ENCODE data around the gene CRAT. TPM values are rescaled to one million over a fixed set of nuclear protein-coding genes. Genes with fewer than 3 reads are reported as not detected.

Gene CRAT
- total RNA-seq, 4 donors from 2014 or later, result 59.6 to 91.2 (median 67.5) TPM

DNA sequence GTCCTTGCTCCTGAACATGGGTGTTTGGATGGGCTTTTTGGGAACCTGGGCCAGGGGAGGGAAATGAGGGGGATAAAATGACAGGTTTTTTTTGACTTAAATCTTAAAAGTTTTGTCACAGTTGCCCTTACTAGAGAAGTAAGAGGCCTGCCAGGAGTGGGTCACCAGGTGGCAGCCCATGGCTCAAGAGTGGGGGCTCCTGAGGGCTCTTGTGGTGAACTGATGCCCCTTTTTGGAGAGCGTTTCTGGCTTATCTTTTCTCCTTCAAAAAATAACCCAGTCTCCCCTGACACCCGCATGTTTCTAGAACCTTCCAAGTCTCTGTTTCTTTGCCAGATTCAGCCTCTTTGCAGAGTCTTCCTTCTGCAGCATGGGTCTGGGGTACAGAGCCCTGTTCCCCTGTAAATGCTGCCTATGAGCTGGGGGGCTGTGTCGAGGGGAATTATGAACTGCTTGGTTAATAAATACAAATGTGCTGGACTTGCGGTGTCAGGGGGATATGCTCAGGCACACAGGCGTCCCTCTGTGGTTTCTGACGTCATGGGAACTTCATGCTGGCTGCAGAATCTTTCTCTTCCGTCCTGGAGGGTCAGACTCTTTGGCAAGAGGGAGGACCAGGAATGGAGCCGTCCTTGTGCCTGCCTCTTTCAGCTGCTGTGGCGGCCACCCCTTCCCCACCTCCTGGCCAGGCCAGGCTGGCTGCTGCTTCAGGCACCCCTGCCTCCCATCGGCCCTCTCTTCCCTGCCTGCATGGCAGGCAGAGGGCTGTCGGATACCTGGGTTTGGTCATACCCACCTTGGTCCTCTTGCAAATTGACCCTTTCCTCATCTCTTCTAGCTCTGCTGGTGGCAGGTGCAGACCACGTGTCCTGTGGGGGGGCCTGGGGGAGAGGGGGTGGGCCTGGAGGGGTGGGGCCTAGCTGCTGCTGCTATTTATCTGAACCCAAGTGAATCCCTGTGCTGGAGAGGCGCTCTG is 30.8 kb upstream of the CRAT start:
- Histone ChIP-seq H3K27ac (peak overlapping the region; percentile 95 to 100 (median 97)), H3K9me3 (no peaks in the 10 kb centered on the region), H3K36me3 (peaks cover 0 to 27% of the 10 kb centered on the region in 2 donors), H3K4me3 (peak overlapping the region; percentile 41 to 55), H3K4me1 (peaks cover 14 to 95% (median 81%) of the 10 kb centered on the region in 3 donors), H3K27me3 (no peaks in the 10 kb centered on the region)
- WGBS, 2 donors (ENCODE audit: low coverage in 1 of 2), result 4 to 17% methylated on average over 3 to 5 of the region's 13 CpGs
- peak; percentile 10 for ATAC-seq
- peak; percentile 51 for TF ChIP-seq POLR2AphosphoS5 (IDR thresholded peaks at IDR 0.05)
- no peak for TF ChIP-seq POLR2A (IDR thresholded peaks at IDR 0.05)
- TF ChIP-seq EP300 (IDR thresholded peaks at IDR 0.05), result no peak

DNA sequence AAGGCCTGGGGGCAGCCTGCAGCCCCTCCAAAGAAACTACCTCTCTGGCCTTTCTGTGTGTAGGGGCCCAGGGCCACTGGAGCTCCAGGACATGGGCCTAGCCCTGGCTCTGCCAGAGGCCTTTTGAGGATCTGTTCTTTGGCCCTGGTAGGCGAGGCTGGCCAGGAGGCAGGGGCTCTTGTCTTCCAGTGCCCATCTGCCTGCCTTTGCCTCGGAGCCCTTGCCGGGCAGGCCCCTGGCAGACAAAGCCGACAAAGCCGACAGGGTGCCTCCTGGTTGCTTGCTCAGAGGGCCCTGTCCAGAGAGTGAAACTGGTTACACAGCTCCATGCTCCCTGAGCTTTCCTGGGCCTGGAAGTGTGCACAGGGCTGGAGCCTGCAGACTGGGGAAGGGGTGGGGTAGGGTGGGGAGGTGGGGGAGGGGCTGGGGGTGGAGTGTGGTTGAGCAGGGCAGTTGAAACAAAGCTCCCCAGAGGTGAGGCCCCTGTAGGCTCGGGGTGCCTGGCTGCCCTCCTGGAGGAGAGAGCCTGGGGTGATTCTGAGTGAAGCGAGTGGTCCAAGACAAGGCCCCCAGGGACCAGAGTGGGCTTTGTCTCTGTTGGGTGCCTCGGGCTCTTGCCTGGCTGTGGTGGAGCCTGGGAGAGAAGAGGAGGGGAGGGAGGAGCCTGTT is 29.9 kb upstream of the CRAT start:
- TF ChIP-seq POLR2AphosphoS5 (IDR thresholded peaks at IDR 0.05) (no peak), POLR2A (IDR thresholded peaks at IDR 0.05) (peak in 1 of 2 donors; percentile 3)
- no peak for ATAC-seq

DNA sequence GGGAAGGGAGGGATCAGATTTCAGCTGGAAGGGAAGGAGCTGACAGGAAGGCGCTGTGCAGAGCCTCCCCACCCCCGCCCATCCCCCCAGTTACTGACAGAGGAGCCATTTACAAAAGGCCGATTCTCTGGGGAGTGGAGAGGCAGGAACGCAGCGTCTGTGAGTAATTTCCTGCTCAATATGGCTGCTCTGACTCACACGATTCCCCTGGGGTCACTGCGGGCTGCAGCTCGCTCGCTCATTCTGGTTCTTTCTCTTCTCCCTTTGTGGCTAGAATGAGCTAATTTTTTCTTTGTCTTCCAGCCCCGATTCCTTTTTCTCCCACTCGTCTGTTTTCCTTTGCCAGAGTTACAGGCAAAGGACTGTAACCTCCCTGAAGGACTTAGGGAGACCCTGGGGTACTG is 29.4 kb upstream of the CRAT start:
- no peaks in the 10 kb centered on the region for H3K9me3 ChIP-seq
- no peaks in the 10 kb centered on the region for H3K27me3 ChIP-seq
- H3K27ac ChIP-seq, result peak overlapping the region; percentile 95 to 100 (median 97)
- peak; percentile 84 for ATAC-seq
- peak overlapping the region; percentile 41 to 55 for H3K4me3 ChIP-seq
- H3K4me1 ChIP-seq, result peaks cover 14 to 81% (median 68%) of the 10 kb centered on the region in 3 donors
- WGBS, 2 donors (ENCODE audit: low coverage in 1 of 2), result 0% methylated on average over 7 to 10 of the region's 11 CpGs
- TF ChIP-seq CTCF (IDR thresholded peaks at IDR 0.05) (no peak), POLR2A (IDR thresholded peaks at IDR 0.05) (peak; percentile 8 to 38), POLR2AphosphoS5 (IDR thresholded peaks at IDR 0.05) (peak; percentile 92)
- peaks cover 0 to 40% of the 10 kb centered on the region in 2 donors for H3K36me3 ChIP-seq

More for the DNA sequence above, 29.9 kb upstream of the CRAT start:
- Histone ChIP-seq H3K36me3 (peaks cover 0 to 35% of the 10 kb centered on the region in 2 donors), H3K27ac (peak overlapping the region; percentile 95 to 100 (median 97)), H3K27me3 (no peaks in the 10 kb centered on the region), H3K9me3 (no peaks in the 10 kb centered on the region), H3K4me1 (peaks cover 14 to 87% (median 73%) of the 10 kb centered on the region in 3 donors), H3K4me3 (peak overlapping the region; percentile 41 to 55)
- WGBS, 2 donors (ENCODE audit: low coverage in 1 of 2), result 0 to 11% methylated on average over 1 to 3 of the region's 8 CpGs

DNA sequence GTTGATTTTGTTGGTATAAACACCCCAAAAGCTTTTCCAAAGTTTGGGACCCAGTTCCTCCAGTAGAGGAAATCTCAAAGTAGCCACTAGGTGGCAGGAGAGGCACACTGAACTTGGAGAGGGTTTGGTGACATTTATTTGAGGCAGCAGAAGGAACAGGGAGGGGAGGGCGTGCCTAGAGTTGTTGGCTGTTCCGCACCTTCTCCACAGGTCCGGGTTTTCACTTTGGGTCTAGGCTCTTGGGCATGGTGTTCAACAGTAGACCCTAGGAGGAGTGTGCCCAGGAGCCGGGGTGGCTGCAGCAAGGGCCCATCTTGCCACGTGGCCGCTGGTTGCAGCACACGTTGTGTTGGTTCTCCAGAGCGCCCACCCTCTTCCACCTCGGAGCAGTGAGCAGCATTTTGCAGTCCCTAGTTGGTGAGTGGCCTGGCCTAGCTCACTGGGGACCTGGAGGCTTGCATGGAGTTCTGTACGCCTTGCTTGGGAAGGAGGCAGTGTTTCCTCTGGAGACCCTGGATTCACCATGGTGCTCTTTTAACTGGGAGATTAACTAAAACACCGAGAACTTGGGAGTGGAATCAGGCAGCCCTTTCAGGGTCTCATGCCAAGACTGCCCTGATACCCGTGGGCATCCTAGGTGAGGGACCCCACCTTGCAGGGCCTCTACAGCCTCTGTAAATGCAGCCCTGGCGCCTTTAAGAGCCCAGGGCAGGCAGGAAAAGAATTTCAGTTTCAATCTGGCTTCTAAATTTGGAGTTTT is 28.8 kb upstream of the CRAT start:
- Histone ChIP-seq H3K9me3 (no peaks in the 10 kb centered on the region), H3K36me3 (peaks cover 0 to 46% of the 10 kb centered on the region in 2 donors), H3K4me1 (peaks cover 14 to 75% (median 65%) of the 10 kb centered on the region in 3 donors), H3K27me3 (no peaks in the 10 kb centered on the region), H3K4me3 (peak overlapping the region; percentile 14 to 55), H3K27ac (peak overlapping the region; percentile 68 to 100 (median 96))
- peak in 3 of 4 experiments; percentile 92 to 98 (median 98) for TF ChIP-seq CTCF (IDR thresholded peaks at IDR 0.05)
- peak; percentile 39 for TF ChIP-seq POLR2AphosphoS5 (IDR thresholded peaks at IDR 0.05)
- no peak for TF ChIP-seq POLR2A (IDR thresholded peaks at IDR 0.05)
- no peak for TF ChIP-seq EP300 (IDR thresholded peaks at IDR 0.05)
- ATAC-seq, result peak; percentile 44
- 0% methylated on average over 2 of the region's 13 CpGs; no CpG with 5 or more reads in 1 of the 2 donors for WGBS, 2 donors (ENCODE audit: low coverage in 1 of 2)

- Histone ChIP-seq H3K27me3 (no peaks in the 10 kb centered on the region), H3K27ac (peak overlapping the region; percentile 68 to 100 (median 96)), H3K36me3 (peaks cover 0 to 51% of the 10 kb centered on the region in 2 donors), H3K9me3 (no peaks in the 10 kb centered on the region), H3K4me3 (peak overlapping the region in 1 of 2 donors; percentile 55), H3K4me1 (peaks cover 14 to 68% (median 57%) of the 10 kb centered on the region in 3 donors)
- 10 to 80% methylated on average over 1 to 4 of the region's 21 CpGs for WGBS, 2 donors (ENCODE audit: low coverage in 1 of 2)
- no peak for TF ChIP-seq POLR2A (IDR thresholded peaks at IDR 0.05)
- TF ChIP-seq POLR2AphosphoS5 (IDR thresholded peaks at IDR 0.05), result peak; percentile 73
- peak; percentile 31 for ATAC-seq
These were observed 28.1 kb upstream of the CRAT start for GRCh38 chr9:129138476-129139232.
